Dedifferentiated amniotic fluid mesenchymal stem cell (primary cell): ENCODE results near the gene TMEM184C.
A peak's percentile ranks its signal among the peaks of the same experiment; 100 is the strongest.

Source experiments
- DNase-seq: peaks from one replicate; pipeline ENCODE4 v3.0.0-alpha.2; 2016; ENCODE audit errors: extremely low spot score

Gene TMEM184C

DNA sequence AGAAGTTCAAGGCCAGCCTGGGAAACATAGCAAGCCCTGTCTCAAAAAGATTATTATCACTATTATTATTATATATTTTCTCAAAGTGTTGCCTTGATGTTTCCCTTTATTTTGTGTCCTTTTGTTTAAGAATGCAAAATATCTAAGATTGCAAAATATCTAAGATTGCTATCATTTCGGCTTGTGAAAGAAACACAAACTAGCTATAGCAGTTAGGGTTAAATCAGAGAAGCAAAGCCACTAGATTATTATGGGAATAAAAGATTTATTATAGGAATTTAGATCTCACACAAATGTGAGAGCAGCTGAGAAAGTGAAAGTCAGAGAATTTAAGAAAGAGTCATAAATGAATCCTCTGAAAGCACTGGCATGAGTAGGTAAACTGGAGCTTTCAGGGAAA lies 18.0 kb upstream of the TMEM184C start:
- no peak for DNase-seq

DNA sequence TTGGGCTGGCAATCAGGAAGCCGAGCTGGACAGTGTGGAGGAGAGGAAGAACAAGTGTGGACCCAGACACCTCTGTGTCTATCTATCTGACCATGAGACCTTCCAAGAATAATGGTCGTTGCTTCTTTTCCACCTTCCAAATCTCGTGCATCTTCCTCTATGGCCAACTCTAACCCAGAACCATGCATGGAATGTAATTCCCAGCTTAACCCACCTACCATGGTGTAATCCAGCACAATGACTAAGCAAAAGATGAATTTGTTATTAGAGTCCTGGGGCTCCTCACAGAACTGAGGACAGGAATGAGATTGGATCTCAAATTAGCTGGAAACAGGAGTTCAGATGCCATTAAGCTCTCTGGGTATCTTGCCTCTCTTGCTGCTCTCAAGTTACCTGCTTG lies 17.4 kb upstream of the TMEM184C start:
- no peak for DNase-seq

DNA sequence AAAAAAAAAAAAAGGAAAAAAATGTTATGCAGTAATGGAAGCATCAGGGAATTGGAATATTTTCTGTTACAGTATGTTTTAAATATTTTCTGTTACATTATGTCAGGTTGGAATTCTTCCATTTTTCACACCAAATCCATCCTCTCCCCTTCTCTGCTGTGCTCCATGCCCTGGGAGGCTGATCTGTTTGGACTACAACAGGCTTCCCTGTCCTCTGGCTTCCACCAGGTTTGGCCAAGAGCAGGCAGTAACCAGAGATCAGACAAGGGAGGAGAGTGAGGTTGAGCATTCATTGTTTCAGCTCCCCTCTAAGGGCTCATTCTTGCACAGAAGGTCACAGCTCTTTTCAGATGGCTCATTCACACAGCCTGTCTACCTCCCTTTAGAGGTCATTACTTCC lies 11.7 kb upstream of the TMEM184C start:
- DNase-seq = no peak

DNA sequence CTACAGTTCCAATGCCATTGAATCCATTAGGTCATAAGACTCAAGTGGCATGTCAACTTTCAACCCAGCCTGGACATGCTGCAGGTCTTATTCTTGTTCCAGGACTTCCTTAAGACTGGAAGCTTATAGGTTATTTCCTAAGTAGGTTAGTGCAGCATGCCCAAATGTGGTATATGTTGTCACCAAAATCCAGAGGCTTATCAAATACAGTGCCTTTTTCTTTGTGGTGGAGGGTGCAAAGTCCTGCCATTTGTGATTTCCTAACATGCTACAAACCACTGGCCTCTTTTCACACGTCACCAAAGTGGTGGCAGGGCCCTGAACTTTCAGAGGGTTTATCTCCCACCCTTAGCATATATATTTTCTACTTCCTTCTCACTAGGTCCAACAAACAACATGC lies 9.7 kb upstream of the TMEM184C start:
- DNase-seq = no peak

DNA sequence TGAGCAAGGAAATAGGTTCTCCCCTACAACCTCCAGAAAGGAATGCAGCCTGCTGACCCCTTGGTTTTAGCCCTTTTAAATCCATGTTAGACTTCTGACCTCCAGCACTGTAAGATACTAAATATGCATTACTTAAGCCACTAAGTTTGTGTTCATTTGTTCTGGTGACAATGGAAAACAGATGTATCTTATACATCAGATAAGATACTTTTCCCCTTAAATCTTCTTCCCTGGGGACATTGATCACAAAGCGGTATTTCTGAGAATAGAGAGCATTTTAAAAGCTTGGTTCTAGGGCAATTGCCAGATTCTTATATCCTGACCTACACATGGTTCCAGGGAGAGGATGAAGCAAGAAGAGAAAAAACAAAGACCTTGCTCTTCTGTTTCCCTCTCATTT lies 6.5 kb upstream of the TMEM184C start:
- DNase-seq = no peak

DNA sequence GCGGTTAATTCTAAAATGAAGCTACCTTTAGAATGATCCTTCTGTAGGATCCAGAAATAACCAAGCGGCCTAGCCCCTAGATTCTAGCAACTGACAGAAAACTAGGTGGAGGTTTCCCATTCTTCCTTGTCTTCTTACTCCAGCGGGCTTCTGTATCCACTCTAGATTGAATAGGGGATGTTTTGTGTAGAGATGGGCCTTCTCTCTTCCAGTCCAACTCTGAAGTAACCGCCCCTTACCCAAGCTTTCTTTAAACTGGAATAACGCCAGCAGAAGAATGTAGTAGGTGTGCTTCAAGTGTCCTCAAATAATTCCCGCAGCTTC lies 386 bp upstream of the TMEM184C start:
- no peak for DNase-seq

DNA sequence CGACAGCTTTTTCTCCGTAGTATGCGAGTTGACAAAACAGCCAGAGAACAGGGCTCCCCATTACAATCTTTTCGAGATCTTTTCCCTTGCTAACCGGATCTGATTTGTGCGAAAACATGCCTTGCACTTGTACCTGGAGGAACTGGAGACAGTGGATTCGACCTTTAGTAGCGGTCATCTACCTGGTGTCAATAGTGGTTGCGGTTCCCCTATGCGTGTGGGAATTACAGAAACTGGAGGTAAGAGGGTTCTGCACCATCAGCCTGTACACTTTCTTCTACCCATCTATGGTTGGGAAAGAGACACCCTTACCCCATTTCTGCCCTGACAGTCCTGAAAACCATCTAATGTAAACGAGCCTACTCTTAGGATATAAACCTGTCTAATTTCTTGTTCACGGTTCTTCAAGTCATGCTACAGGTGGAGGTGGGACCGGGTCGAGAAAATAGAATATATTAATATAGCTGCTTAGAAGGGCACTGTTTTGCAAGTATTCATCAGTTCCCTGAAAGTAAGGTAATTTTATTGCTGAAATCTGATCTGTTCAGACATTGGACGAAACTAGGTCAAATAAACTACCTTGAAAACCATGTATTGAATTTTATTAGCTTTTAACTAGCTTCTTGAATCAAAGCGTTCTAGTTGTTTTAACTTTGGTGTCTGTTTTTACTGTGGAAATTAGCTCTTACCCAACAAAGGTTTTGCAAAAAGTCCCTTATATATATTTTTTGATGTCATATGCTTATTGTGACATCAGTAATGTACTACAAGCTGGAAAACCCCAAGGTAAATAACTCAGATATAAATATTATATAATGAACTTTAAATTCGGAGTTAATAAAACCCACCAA lies 869 bp downstream of the TMEM184C start:
- DNase-seq = no peak

DNA sequence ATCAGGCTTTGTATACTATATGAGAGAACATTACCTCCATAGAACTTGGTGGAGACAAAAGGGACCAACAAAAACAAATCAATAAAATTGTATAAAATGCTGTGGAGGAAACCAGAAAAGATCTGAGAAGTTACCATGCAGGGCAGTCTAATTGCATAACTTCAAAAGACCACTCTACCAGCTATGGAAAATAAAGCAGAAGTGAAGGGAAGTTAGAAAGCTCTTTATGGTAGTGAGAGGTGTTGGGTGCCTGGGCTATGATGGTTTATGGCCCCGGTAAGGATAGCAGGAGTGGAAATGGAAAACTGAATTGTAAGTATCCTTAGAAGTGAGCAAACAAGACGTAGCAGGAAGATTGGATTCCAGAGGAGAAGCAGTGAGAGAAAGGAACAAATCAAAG lies 3.1 kb downstream of the TMEM184C start:
- no peak for DNase-seq

DNA sequence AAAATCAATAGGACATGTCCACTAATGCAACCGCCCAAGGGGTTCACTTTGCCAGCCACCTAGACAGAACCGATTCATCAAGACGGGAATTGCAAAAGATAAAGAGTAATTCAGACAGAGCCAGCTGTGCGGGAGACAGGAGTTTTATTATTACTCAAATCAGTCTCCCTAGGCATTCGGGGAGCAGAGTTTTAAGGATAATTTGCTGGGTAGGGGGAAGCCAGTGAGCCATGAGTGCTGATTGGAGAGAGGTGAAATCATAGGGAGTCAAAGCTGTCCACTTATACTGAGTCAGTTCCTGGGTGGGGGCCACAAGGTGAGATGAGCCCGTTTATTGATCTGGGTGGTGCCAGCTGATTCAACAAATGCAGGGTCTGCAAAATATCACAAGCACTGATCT lies 8.5 kb downstream of the TMEM184C start:
- no peak for DNase-seq

DNA sequence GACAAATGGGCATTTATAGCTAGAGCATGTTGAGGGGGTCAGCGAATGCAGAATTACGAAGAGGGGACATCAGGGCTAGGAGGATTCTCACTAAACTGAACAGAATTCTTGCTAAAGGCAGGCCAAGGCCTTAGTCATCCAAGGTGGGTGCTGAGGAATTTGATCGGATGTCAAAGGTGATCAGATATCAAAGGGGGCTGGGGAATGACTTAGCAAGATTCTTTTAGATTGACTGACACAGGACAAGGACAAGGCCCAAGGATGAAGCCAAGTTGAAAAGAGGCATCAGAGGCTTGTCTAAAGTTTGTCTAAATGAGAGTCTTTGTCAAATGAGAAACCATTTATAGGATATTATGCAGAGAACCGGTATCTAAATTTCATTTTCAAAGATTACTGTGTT lies 9.7 kb downstream of the TMEM184C start:
- DNase-seq = no peak

DNA sequence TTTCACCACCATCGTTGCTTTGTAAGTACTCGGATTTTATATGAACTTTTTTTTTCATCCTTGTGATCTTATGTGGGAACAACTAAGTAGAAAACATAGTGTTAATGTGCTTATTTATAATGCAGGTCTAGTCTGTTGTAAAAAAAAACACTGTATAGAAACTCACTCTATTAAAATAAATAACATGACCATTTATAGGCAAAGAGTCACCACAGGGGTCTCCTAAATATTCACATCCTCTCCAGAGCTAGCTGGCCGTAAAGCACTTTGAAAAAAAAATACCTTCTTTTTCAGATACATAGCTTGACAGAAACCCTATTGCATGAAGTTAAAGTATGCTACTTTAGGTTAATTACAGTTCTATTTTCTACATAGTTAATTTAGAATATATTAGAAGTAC lies 11.2 kb downstream of the TMEM184C start:
- DNase-seq = no peak

DNA sequence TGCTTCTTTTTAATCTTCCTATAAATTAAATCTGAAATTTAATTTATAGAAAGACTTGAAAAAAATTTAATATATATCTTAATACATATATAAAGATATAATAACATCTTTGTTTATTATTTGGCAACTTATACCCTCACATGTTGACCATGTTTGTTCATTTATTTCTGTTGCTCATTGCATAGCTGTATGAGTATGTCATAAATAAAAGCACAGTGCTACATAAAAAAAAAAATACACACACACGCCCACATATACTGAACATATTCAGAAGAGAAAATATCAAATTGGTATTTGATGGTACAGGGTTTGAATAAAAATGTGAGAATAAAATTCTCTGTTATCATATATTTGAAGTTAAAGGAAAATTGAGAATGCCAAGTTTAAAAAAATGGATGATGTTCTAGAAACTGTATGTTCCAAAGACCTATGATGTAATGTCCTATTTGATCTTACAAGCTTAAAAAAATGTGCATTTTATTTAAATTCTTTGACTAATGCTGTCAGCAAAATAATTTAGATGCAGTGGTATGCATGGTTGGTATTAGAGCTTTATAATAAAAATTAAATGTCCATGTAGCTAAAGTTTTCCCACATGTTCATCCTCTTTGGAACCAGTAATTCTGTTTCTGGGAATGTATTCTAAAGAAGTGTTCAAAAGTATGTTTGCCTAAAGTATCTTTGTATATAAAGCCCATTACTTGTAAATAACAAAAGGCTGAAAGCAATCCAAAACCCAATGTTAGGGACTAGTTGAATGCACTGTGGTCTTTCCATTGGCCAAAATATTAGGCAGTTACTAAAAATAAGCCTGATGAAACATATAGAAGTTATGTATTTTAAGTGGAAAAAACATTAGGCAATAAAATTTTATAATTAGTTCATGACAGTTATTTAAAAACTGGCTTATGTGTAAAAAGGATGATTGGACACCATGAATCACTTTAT lies 12.9 kb downstream of the TMEM184C start:
- no peak for DNase-seq

DNA sequence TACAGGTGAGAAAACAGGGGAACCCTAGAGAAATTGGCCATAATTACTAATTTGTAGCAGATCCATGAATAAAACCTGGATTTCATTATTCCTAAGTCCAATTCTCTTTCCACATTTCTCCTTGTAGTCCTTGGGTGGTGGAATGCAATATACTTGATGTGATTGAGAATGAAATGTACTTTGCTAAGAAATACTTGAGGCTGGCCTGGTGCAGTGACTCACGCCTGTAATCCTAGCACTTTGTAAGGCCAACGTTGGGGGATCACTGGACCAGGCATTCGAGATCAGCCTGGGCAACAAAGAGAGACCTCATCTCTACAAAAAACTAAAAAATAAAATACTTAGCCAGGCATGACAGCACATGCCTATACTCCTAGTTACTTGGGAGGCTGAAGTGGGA lies 15.9 kb downstream of the TMEM184C start:
- peak; percentile 92 for DNase-seq

DNA sequence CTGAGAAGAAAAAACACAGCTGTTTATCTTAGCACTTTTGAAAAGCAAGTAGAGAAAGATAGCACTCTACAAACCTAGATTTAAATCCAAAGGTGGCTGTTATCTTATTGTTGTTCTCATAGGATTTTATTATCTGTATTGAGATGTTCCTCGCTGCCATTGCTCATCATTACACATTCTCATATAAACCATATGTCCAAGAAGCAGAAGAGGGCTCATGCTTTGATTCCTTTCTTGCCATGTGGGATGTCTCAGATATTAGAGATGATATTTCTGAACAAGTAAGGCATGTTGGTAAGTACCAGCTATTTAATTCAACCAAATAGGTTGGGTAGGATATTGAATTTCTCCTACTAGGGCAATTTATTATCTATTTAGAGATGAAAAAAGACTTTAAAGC lies 16.4 kb downstream of the TMEM184C start:
- DNase-seq = no peak

DNA sequence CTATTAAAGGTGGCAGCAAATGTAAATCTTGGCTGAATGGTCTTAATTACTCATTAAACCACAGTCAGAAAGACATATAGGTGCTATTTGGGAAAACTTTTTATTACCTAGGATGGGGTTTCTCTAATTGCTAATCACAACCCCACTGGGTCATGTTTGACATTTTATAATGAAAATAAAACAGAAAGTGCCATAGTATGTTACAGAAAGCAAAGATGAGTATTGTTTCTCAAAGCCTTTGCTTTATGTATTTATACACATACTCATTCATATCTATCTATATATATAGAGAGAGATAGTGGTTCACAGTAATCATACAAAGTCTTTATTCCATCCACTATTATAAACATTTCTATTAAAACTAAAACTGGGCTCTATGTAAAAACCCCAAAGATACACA lies 18.2 kb downstream of the TMEM184C start:
- no peak for DNase-seq

DNA sequence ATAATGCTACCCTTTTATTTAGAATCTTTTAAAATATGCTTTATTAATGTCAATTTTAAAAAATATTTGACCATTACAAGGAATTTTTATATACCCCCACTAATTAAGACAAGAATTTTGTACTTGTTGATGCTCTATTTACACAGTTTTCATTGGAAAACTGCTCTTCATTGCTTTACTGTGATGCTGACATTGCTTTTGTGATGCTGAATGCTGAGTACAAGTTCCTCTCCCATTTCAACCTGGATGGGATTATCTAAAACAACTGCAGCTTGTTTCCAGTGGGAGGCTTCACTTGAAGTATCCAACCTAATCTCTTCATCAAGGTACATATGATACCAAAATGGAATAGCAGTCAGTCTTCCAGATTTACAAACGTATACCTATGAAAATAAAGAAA lies 21.2 kb downstream of the TMEM184C start:
- DNase-seq = no peak

DNA sequence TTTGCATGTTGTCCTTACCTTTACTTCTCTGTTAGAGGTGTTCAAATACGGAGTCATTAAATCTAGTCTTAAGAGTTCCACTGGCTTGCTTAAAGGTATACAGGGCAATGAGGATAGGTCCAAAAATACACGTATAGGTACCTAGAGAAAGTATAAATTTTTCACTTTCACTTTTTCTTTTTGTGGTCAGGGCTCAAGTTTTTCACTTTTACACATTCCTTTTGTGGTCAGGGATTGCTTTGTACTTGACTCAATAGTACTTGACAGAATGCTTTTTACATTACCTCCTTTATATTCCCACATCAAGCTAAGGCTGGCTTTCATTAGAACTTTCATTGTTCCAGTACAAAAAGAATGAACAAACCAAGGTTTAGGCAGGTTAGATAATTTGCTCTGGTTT lies 21.7 kb downstream of the TMEM184C start:
- no peak for DNase-seq

DNA sequence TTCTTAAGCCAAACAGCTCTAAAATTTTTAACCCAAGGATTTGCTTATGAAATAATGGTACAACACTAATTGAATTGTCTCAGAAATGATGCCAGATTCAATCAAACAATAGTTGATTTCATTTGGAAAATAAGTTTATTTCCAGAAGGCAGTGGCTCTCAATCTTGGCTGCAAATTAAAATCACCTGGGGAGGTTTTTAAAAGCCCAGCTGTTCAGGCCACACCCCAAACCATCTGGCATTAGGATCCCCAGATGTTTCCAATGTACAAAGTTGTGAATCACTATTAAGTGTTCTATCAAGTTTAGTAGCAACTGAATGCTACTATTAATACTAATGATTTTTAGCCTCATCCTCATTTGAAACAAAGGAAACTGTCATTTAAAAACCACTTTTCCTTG lies 22.2 kb downstream of the TMEM184C start:
- no peak for DNase-seq

DNA sequence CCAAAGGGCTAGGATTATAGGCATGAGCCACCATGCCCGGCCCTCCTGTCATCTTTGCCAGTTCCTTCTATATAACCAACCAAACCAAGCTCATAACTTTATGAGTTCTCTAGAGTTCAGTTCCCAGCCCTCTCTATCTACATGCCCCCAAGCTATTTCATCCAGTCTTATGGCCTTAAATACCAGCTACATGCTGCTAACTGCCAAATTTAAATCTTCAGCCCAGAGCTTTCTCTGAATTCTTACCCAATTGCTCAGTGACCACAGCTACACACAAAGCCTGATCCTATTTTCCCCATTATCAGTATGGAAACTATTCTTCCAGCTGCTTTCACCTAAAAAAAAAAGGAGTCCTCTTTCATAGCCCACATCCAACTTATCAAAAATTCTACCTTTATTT lies 23.1 kb downstream of the TMEM184C start:
- DNase-seq = peak; percentile 79

DNA sequence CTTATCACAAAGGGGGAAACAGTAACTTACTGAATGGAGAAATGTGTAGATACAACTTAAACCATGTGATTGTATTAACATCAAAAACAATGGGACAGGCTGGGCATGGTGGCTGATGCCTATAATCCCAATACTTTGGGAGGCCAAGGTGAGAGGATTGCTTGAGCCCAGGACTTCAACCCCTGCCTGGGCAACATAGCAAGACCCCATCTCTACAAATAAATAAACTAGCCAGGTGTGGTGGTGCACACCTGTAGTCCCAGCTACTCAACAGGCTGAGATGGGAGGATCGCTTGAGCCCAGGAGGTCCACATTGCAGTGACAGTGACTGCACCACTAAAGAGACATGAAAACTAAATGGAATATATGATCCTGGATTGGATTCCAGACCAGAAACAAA lies 26.4 kb downstream of the TMEM184C start:
- DNase-seq = no peak

DNA sequence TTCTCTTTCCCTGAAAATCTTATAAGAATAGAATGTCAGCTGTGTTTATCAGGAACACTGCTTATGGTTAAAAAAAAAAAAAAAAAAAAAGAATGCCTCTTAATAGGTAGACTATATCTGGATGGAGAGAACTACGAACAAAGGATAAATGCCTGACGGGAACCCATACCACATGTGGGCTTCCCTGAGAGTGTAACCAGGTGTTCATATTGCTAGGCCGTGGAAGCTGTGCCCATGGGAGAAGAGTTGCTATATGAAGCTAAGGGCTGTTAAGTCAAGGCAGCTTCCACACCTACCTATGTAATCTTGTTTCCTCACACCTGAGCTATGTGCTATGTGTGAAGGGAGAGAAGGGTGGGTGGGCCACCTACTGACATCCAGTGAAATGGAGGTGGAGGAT lies 27.3 kb downstream of the TMEM184C start:
- no peak for DNase-seq

DNA sequence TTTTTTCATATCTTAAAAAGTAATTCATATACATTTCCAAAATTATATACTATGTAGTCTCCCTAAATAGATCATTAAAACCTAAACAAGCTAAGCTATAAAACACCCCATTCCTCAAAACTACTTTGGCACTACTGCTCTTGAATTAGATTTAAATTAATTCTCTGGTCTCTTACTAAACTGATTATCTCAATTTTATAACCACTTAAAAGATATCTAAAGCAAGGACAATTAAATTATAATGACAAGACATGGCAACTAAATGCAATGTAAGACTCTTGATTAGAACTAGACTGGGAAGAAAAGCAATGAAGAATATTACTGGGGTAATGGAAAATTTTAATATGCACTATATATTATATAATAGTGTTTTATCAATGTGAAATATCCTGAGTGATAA lies 27.9 kb downstream of the TMEM184C start:
- no peak for DNase-seq

DNA sequence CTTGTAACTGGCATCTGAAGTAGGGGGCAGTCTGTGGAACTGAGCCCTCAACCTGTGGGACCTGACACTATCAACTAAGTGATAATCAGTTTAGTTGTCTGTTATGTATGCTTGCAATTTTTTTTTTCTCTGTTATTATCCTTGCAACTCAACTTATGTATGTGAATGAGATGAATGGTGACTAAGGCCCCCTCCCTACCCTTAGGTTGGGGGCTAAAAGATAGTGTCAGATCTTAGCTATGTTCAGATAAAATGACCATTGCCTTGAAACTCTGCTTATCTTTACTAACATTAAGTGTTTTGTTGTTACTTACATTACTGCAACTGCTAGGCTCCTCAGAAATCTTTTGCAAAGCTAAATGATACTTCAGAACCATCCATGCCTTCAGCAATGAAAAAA lies 31.5 kb downstream of the TMEM184C start:
- no peak for DNase-seq
